ENCODE data around the gene SPHKAP. TPM values are rescaled to one million over a fixed set of nuclear protein-coding genes. Genes with fewer than 3 reads are reported as not detected.
"Not testable (repeated sequence)": the region's sequence is repeated elsewhere in the genome, so short reads cannot be mapped to it uniquely, and the experiment has no call there.

SPHKAP gene
- total RNA-seq, 1 donor from 2014 or later: not detected

- intact Hi-C loops (cut with micrococcal nuclease): loop anchor here (10.0 kb wide), 1 partner anchor 615 kb away; no protein-coding TSS in a partner anchor
Measured at GRCh38 chr2:228039752-228040534, 141.5 kb downstream of the SPHKAP start.

GRCh38 chr2:228038967-228039366, 142.5 kb downstream of the SPHKAP start:
- intact Hi-C loops (cut with micrococcal nuclease): no loop called here

DNA sequence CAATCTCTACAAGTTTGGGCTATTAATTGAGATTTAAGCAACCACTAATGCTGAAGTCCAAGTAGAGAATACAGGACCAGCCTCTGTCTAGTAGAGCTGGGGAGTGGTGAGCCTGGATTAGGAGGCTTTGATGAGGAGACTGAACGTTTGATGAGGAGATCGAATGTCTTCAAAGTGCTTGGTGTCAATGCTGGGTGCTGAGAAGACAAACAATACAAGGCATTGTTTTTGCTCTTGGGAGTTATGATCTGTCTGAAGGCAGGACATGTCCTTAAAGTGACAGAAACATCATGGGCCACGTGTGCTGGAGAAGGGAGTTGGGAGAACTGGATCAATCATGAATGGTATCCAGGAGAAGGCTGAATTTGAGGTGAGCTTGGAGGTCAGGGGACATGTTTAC, 143.6 kb downstream of the SPHKAP start:
- intact Hi-C loops (cut with micrococcal nuclease): no loop called here

GRCh38 chr2:228023619-228024018, 157.9 kb downstream of the SPHKAP start:
- intact Hi-C loops (cut with micrococcal nuclease): no loop called here

DNA sequence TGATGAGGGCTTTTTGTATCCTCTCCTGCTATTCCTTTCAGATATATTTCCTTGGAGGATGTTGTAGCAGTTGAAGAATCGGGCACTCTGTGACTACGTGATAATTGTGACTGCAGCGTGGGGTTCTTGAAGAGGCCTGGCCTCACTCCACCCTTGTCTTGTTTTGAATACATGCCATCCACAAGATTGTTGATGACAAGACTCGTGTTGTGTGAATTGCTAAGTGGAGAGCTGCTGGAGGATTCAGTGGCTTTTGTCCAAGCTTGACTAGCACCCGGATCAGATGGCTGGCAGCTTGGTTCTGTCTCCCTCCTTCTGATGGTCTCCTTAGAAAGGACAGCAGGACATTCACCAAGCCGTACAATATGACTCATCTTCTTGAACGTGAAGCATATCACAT, 163.2 kb downstream of the SPHKAP start:
- intact Hi-C loops (cut with micrococcal nuclease): no loop called here

GRCh38 chr2:228017784-228018183, 163.7 kb downstream of the SPHKAP start:
- intact Hi-C loops (cut with micrococcal nuclease): no loop called here

- intact Hi-C loops (cut with micrococcal nuclease): no loop called here
Measured at GRCh38 chr2:228016402-228016801, 165.1 kb downstream of the SPHKAP start.

DNA sequence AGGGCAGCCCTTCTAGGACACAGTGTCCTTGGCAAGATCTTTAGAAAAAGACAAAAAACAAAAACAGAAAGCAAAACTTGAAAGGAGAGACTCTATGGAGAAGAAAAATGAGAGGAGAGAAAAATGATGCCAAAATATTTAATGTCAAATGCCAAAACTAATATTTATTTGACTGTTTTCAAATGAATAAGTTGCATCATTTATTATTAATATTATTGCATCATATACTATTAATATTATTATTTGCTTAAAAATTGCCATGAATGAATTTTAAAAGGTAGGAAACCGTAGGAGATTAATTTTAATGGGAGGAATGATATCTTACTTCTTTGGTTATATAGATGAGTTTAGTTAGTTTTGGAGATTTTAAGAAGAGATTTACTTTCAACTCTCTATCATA, 165.7 kb downstream of the SPHKAP start:
- intact Hi-C loops (cut with micrococcal nuclease): no loop called here

DNA sequence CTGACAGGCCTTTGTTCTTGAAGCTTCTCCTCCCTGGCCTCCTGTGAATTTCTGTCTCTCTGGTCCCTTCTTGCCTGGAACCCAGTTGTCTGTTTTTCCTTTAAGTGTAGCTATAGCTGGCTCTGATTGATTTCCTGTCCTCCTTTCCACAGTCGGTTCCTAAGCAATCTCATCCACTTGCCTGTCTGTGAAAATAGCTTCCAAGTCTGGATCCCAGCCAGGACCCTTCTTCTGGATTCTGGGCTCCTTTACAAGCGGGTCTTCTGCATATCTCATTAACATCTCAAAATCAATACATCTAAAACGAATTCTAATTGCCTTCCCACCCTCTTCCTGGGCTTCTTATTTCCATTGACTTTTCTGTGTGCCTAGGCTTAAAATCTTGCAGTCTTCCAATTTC, 185.1 kb downstream of the SPHKAP start:
- intact Hi-C loops (cut with micrococcal nuclease): no loop called here

- intact Hi-C loops (cut with micrococcal nuclease): no loop called here
Measured at GRCh38 chr2:227990937-227991336, 190.6 kb downstream of the SPHKAP start.

- intact Hi-C loops (cut with micrococcal nuclease): no loop called here
Measured at GRCh38 chr2:227973241-227973640, 208.2 kb downstream of the SPHKAP start.

GRCh38 chr2:227971619-227972230, 209.8 kb downstream of the SPHKAP start:
- intact Hi-C loops (cut with micrococcal nuclease): no loop called here

- intact Hi-C loops (cut with micrococcal nuclease): no loop called here
Measured at GRCh38 chr2:227960317-227960716, 221.2 kb downstream of the SPHKAP start.

GRCh38 chr2:227942965-227943364, 238.5 kb downstream of the SPHKAP start:
- intact Hi-C loops (cut with micrococcal nuclease): no loop called here

DNA sequence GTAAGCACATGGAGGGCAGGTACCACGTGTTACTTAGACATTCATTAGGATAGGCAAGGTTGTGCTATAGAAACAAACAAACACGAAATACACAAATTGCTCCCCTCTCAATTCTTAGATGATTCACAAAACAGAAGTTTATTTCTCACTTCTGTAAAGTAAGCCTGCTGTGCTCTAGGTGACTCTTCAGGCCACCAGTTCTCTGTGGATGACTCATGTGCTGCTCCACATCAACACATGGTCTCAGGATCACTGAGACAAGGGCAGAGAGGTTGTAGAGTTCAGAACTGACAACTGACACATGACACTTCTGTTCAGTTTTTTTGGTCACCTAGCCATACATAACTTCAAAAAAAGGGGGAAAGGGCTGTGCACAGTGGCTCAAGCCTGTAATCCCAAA, 239.5 kb downstream of the SPHKAP start:
- intact Hi-C loops (cut with micrococcal nuclease): no loop called here

GRCh38 chr2:227939271-227940027, 242.0 kb downstream of the SPHKAP start:
- intact Hi-C loops (cut with micrococcal nuclease): no loop called here

DNA sequence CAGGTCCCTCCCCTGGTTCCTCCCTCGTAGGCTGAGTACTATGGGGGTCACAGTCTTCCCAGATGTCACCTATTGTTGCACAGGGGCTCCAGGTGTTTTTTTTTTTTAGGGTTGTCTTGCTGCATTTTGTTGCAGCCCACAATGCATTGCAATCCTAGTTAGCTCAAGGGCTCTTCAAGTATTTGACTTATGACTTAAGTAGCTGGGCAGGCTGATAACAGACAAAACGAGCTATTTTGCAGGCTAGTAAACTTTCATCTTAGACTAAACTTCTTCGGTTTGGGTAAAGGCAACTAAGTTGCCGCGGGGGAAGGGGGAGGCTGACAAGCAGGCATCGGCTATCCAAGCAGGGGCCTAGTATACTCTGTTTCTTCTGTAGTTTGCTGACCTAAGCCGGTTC, 245.2 kb downstream of the SPHKAP start:
- intact Hi-C loops (cut with micrococcal nuclease): not testable (repeated sequence)

DNA sequence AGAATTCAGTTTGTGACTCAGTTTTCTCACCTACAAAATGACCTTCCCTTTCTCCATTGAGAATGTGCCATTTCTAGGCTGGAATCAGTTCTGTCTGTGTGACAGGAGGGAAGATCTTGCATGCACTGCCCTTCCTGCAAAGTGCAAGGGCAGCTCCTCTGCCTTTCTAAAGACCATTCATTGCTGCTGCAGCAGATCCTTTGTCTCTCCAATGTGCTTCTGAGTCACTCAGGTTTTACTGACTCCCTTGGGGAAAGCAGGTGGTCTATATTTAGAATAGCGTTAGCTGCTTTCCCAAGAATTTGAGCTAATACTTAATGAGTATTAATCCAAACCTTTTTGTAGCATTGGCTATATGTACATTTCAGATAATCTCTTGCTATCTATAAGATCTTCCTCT, 247.6 kb downstream of the SPHKAP start:
- intact Hi-C loops (cut with micrococcal nuclease): no loop called here

DNA sequence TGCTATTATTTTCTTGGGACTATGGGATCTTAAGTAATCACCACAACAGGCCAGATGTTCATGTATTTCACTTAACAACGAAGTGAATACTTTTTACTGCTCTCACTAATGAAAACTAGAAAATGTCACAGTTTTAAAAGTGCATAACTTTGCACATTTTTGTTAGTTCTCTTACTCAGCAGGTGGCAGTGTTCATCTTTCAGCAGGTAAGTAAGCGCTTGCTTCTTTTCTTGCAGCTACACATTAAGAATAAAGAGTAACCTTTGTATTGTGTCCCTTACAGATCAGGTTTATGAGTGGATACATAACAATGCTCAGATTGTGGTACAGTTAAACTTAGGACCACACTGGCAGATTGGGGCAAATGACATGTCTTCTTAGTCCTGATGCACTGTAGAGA, 249.1 kb downstream of the SPHKAP start:
- intact Hi-C loops (cut with micrococcal nuclease): no loop called here

DNA sequence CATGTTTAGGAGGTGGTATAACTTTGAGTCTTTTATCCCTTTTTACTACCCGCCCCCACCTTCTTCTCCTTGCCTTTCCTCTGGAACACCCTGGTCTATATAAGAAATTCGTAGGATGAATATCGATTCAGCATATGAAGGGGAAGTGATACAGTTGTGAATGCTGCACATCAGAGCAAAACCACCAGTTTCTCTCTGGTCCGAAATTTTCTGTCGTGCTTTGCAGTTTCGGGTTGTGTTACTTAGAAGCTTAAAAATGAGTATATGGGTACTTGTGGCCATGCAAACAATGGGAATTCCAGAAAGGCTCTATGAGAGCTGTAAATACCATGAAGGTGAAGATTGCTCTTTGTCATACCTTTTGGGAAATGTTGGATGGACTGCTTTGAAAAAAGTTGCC, 249.5 kb downstream of the SPHKAP start:
- intact Hi-C loops (cut with micrococcal nuclease): no loop called here

Measured in T-helper 1 cell treated with Interleukin-12 subunit alpha and Interleukin-12 subunit beta and Interleukin-4 antibody, amounts not matched to agents 30 ng/mL and 1 ng/mL, for 36 hours (primary cell).